OCI-LY1 (cell line): Measurements from ENCODE around the gene SERPINB1.

Source experiments
- H2AFZ ChIP-seq: fragments of 200-600 bp; sonication (generic), shearing (Covaris generic); 2 replicates; pipeline ENCODE4 v1.6.0; 2014; ENCODE audit warnings: antibody characterized with exemption, mild to moderate bottlenecking, low read length
- H3F3A ChIP-seq: fragments of 200-600 bp; sonication (generic), shearing (Covaris generic); 2 replicates; pipeline ENCODE4 v1.6.0; 2014; ENCODE audit warnings: mild to moderate bottlenecking, antibody characterized with exemption, low read length, moderate library complexity; ENCODE audit not compliant: insufficient read depth
- H3K27ac ChIP-seq: fragments of 200-600 bp; sonication (generic); 2 replicates; pipeline ENCODE4 v1.5.1; 2014; ENCODE audit warnings: low read length, mixed run types, mild to moderate bottlenecking, low read depth; ENCODE audit not compliant: poor library complexity, severe bottlenecking
- H3K27me3 ChIP-seq: fragments of 200-600 bp; sonication (generic); 2 replicates; pipeline ENCODE4 v1.6.0; 2014; ENCODE audit warnings: antibody characterized with exemption, mild to moderate bottlenecking, low read length, moderate library complexity; ENCODE audit not compliant: insufficient read depth
- H3K36me3 ChIP-seq: fragments of 200-600 bp; sonication (generic); 2 replicates; pipeline ENCODE4 v1.6.1; 2014; ENCODE audit warnings: mild to moderate bottlenecking, antibody characterized with exemption, low read length, moderate library complexity, mixed read lengths; ENCODE audit not compliant: insufficient read depth
- H3K4me1 ChIP-seq: fragments of 200-600 bp; sonication (generic); 2 replicates; pipeline ENCODE4 v1.5.1; 2014; ENCODE audit warnings: mild to moderate bottlenecking, low read length, moderate library complexity; ENCODE audit not compliant: insufficient read depth, severe bottlenecking
- H3K4me2 ChIP-seq: fragments of 200-600 bp; sonication (generic), shearing (Covaris generic); 2 replicates; pipeline ENCODE4 v1.6.1; 2014; ENCODE audit warnings: low read length
- H3K4me3 ChIP-seq: fragments of 200-600 bp; sonication (generic); 2 replicates; pipeline ENCODE4 v1.5.1; 2014; ENCODE audit warnings: low read length, low read depth, mild to moderate bottlenecking, mixed read lengths; ENCODE audit not compliant: poor library complexity, severe bottlenecking
- H3K79me2 ChIP-seq: fragments of 200-600 bp; shearing (Covaris generic); 2 replicates; pipeline ENCODE4 v1.6.1; 2016; ENCODE audit warnings: mixed run types, low read length, mixed read lengths; ENCODE audit not compliant: insufficient read depth
- H3K9ac ChIP-seq: fragments of 200-600 bp; sonication (generic), shearing (Covaris generic); 2 replicates; pipeline ENCODE4 v1.6.1; 2014; ENCODE audit warnings: mild to moderate bottlenecking, low read length, mixed read lengths
- H3K9me2 ChIP-seq: fragments of 200-600 bp; sonication (generic), shearing (Covaris generic); 2 replicates; pipeline ENCODE4 v1.6.1; 2014; ENCODE audit warnings: low read depth, mild to moderate bottlenecking, low read length, mixed read lengths
- H3K9me3 ChIP-seq: fragments of 200-600 bp; shearing (Covaris generic); 2 replicates; pipeline ENCODE4 v1.6.1; 2014; ENCODE audit warnings: low read length, mixed read lengths
- H4K20me1 ChIP-seq: fragments of 200-600 bp; sonication (generic), shearing (Covaris generic); 2 replicates; pipeline ENCODE4 v1.6.0; 2016; ENCODE audit warnings: mild to moderate bottlenecking, low read length; ENCODE audit not compliant: insufficient read depth
- CTCF ChIP-seq: fragments of 200-600 bp; sonication (generic), shearing (Covaris generic); IDR thresholded peaks from 2 replicates; pipeline ENCODE4 v1.5.1; 2017; ENCODE audit warnings: mild to moderate bottlenecking, antibody characterized with exemption, low read length, moderate library complexity, mixed read lengths
- EZH2 ChIP-seq: fragments of 200-600 bp; sonication (generic), shearing (Covaris generic); IDR thresholded peaks from 2 replicates; pipeline ENCODE4 v1.8.0; 2017; ENCODE audit warnings: borderline replicate concordance, mixed run types, mild to moderate bottlenecking, antibody characterized with exemption, low read length, moderate library complexity, mixed read lengths

SERPINB1 gene

DNA sequence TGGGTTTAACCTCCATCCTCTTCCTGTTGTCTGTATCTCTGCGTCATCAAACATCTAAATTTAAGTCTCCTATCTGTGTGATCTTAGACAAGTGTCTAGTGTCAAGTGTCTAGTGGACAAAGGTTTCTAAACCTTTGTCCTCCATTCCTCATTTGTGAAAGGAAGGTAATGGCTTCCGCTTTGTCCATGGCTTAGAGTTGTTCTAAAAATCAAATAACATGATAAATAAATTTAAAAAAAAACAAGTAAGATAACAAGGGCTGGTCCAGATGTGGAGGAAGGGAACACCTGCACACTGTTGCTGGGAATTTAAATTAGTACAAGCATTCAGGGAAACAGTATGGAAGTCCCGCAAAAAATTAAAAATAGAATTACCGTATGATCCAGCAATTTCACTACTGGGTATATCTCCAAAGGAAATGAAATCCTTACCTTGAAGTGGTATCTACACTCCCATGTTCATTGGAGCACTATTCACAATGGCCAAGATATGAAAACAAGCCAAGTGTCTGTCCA, 17.6 kb upstream of the SERPINB1 start:
- Histone ChIP-seq H3K9ac (peak overlapping the region; percentile 68), H3K9me3 (no peaks in the 10 kb centered on the region), H4K20me1 (no peaks in the 10 kb centered on the region), H3K27me3 (no peaks in the 10 kb centered on the region), H3K4me3 (no peak overlapping the region), H3K4me1 (peaks cover 73% of the 10 kb centered on the region), H2AFZ (no peak overlapping the region), H3K4me2 (peak overlapping the region; percentile 63), H3K79me2 (no peaks in the 10 kb centered on the region), H3K9me2 (no peaks in the 10 kb centered on the region), H3F3A (peaks cover 8% of the 10 kb centered on the region), H3K36me3 (no peaks in the 10 kb centered on the region), H3K27ac (peak overlapping the region; percentile 91)
- no peak for TF ChIP-seq CTCF
- TF ChIP-seq EZH2 = no peak

DNA sequence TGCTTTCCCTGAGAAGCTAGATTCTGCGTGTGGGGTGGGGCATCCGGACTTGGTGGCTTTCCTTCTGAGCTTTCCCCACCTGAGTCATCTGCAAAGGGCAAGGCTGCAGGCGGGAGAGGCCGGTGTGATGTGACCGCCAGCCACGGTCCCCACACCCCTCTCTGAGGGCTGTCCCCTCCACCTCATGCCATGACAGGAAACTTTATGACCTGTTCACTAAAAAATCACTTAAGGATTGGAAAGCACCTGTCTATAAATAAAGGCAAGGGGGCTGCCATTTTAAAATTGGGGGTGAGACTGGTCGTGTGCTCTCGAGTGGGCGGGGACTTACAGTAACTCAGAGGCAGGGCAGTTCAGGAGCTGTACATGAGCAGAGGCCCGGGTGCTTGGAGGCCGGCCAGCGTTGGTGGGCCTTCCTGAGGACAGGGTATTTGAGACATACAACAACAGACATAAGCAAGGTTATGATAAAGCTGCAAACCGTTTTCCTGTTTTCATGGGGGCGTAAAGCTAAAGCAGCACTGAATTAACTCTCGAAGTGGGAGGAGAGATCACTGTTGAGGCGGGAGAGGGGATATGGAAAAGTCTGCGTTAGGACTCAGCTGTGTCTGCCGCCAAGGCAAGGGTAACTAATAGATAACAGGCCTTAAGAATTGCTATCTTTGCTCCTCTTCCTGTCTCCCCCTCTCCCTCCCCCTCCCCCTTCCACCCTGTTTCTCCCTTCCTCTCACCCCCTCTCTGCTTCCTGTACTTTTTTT, 16.1 kb upstream of the SERPINB1 start:
- Histone ChIP-seq H3K27me3 (no peaks in the 10 kb centered on the region), H3K9me3 (no peaks in the 10 kb centered on the region), H3K4me3 (peak overlapping the region; percentile 42), H3K27ac (peak overlapping the region; percentile 91), H4K20me1 (no peaks in the 10 kb centered on the region), H3K79me2 (no peaks in the 10 kb centered on the region), H3K9me2 (no peaks in the 10 kb centered on the region), H2AFZ (0 out of 2 replicates have a peak overlapping the region, but pooled peaks have one; percentile 9), H3K9ac (peak overlapping the region; percentile 68), H3K4me2 (peak overlapping the region; percentile 63), H3K36me3 (no peaks in the 10 kb centered on the region), H3F3A (peaks cover 8% of the 10 kb centered on the region), H3K4me1 (peaks cover 70% of the 10 kb centered on the region)
- TF ChIP-seq CTCF = no peak
- no peak for TF ChIP-seq EZH2

- Histone ChIP-seq H3K9ac (peak overlapping the region; percentile 68), H3K9me3 (no peaks in the 10 kb centered on the region), H3K79me2 (no peaks in the 10 kb centered on the region), H4K20me1 (no peaks in the 10 kb centered on the region), H2AFZ (0 out of 2 replicates have a peak overlapping the region, but pooled peaks have one; percentile 9), H3K27me3 (no peaks in the 10 kb centered on the region), H3K36me3 (no peaks in the 10 kb centered on the region), H3K9me2 (no peaks in the 10 kb centered on the region), H3K4me2 (peak overlapping the region; percentile 63; the same call in 1 of the 2 replicates), H3F3A (peaks cover 5% of the 10 kb centered on the region), H3K27ac (peak overlapping the region; percentile 91), H3K4me1 (peaks cover 64% of the 10 kb centered on the region), H3K4me3 (peak overlapping the region; percentile 42)
- TF ChIP-seq CTCF = no peak
- no peak for TF ChIP-seq EZH2
Observed at GRCh38 chr6:2857185-2857579, 15.5 kb upstream of the SERPINB1 start.
